Epithelial cell of esophagus (primary cell): ENCODE results near the gene PAEP.
"Not testable (repeated sequence)": the region's sequence is repeated elsewhere in the genome, so short reads cannot be mapped to it uniquely, and the experiment has no call there.

Experiments used
- DNase-seq: peaks from one replicate; pipeline ENCODE4 v3.0.0; 2010; ENCODE audit warnings: low read depth
- H3K4me3 ChIP-seq: 2 replicates; pipeline ENCODE4 v1.5.1; 2011; ENCODE audit warnings: mild to moderate bottlenecking, low read length, control low read depth
- TF ChIP-seq, protein P1 (sequence below): IDR thresholded peaks from 2 replicates; pipeline ENCODE4 v1.5.1; 2011; ENCODE audit warnings: low read depth, mild to moderate bottlenecking, low read length, control low read depth, inconsistent platforms; ENCODE audit not compliant: insufficient read depth; ENCODE audit errors: missing control alignments

Gene PAEP

DNA sequence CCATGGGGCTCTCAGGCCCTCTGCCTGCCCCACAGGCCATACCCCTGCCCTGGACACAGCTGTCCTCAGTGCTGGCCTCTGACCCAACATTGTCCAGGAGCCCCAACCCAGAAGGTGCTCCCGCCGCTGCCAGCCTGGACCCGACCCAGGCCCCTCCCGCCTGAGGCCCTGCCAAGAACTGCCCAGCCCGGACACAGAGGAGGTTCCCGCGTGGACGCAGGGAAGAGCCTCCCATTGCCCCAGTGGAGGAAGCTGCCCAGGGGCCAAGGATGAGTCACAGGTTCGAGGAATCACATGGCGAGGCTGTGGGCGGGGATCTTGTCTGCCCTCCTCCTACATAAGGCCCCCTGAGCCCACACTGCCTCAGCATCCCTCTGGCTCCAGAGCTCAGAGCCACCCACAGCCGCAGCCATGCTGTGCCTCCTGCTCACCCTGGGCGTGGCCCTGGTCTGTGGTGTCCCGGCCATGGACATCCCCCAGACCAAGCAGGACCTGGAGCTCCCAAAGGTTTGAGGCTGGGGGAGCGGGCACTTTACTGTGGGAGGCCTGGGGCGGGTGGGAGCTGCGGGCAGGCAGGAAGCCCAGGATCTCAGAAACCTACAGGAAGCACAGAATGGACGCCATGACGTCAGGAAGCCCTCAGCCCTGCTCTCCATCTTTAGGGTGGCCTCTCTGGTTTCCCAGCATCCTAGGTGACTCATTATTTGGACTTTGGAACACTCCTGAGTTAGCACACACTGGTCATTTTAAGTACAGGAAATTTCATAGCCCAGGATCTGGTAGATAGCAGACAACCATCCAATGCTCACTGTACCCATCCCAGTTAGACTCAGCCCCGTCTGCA is at the start of gene PAEP:
Gene PAEP (plus strand): TSS at position 366 of the 844 bp plus-strand sequence.
- no peak for DNase-seq
- H3K4me3 ChIP-seq, result no peak within 1 kb of the TSS
- TF ChIP-seq, protein P1, sequence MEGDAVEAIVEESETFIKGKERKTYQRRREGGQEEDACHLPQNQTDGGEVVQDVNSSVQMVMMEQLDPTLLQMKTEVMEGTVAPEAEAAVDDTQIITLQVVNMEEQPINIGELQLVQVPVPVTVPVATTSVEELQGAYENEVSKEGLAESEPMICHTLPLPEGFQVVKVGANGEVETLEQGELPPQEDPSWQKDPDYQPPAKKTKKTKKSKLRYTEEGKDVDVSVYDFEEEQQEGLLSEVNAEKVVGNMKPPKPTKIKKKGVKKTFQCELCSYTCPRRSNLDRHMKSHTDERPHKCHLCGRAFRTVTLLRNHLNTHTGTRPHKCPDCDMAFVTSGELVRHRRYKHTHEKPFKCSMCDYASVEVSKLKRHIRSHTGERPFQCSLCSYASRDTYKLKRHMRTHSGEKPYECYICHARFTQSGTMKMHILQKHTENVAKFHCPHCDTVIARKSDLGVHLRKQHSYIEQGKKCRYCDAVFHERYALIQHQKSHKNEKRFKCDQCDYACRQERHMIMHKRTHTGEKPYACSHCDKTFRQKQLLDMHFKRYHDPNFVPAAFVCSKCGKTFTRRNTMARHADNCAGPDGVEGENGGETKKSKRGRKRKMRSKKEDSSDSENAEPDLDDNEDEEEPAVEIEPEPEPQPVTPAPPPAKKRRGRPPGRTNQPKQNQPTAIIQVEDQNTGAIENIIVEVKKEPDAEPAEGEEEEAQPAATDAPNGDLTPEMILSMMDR, result no peak

DNA sequence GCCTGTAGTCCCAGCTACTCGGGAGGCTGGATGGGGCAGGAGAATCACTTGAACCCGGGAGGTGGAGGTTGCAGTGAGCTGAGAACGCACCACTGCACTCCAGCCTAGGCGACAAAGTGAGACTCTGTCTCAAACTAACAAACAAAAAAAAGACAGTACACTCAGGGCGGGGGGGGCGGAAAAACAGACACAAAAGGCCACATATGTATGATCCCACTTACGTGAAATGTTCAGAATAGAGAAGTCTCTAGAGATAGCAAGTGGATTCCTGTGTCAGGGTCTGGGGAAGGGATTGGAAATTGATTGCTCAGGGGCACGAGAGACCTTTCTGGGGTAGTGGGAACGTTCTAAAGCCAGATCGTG is 49.3 kb upstream of the PAEP start:
- TF ChIP-seq, protein P1, result no peak
- DNase-seq, result no peak

DNA sequence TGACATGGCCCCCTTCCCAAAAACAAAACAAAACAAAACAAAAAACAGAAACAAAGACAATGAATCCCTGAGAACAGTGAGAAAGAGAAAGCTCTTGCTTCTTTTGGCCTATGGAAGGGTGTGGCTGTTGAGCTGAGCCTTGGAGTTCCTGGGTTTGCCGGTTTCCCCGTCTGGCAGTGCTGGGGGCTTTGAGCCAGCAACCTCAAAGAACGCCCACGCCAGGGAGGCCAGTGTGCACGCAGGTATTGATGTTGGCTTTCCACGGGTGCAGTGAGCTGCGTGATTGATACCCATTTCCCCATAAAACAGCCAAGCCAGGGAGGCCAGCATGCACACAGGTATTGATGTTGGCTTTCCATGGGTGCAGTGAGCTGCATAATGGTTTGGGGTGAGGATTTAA is 48.7 kb upstream of the PAEP start:
- no peak overlapping the region for H3K4me3 ChIP-seq
- TF ChIP-seq, protein P1, result no peak
- DNase-seq, result no peak

More for the DNA sequence above, 49.3 kb upstream of the PAEP start:
- H3K4me3 ChIP-seq, result no peak overlapping the region

DNA sequence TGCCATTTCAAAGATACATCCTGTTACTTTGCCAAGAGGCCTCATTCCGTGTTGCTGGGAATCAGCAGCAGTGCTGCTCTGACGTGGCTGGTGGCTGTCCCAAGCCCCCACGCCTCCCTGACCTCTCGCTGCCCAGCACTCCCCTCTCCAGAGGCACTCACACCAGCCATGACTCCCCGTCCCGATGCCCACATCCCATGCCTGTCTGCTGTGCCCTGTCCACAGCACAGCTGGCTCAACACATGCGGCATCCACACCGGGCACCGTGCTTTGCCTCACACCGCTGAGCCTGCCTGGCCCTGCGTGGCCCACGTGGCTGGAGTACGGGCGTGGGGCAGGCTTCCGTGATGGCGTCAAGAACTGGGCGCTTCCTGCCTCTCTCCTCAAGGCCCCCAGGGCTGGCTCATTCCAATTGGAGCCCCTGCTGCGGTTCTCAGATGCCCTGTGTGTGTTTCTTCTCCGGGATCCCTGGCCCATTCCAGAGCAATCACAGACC is 48.2 kb upstream of the PAEP start:
- no peak for DNase-seq
- no peak overlapping the region for H3K4me3 ChIP-seq
- TF ChIP-seq, protein P1, result no peak

DNA sequence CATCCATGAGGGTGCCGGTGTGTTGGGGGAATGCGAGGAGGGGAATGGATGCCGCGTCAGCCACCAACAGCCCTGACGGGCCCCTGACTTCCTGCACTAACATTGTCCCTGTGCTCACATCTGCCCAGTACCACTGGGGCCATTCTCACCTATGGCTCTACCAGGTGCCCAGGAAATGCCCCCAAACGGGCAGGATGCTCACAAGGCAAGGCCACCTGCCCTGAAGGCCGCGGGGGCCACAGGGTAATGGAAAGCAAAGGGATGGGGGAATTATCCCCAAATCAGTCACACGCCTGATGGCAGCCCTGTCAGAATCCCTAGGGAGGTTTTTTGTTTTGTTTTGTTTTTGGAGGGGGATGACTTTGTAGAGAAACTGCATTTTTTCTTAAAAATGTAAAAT is 47.6 kb upstream of the PAEP start:
- not testable (repeated sequence) for H3K4me3 ChIP-seq, DNase-seq

DNA sequence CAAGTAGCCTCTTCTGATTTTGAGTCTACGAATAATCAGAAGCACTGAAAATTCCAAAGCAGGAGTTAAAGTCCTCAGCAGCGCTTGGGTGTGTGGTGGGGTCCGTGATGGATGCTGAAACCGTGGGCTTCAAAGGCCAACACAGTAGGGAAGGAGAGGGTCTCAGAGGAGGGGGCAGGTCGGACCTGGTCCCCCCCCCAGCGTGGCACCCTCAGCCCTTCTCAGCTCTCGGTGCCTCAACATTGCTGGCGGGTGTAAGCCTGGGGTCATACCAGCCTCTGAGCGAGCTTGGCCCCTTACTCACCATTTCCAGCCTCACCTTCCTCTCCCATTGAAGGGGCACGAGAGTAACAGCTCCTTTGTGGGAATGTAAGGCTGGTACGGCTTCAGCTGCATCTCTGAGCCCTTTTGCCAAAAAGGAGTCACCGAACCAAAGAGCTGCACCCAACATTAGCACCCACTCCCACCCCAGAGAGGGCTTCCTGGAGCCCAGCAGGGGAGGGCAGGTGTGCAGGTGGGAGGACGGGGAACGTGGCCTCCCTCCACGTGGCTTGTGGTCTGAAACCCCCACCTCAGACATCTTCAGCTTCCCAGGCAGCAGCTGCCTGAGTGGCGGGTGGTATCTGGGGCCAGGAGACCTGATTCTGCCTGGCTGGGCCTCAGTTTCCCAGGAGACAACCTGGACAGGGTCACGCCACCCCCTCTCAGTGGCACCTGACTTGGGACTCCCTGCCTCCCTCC is 47.0 kb upstream of the PAEP start:
- TF ChIP-seq, protein P1, result no peak
- H3K4me3 ChIP-seq, result no peak overlapping the region
- DNase-seq, result no peak
